Osteoblast (primary cell): ENCODE data around the gene LYST. TPM values are rescaled to one million over a fixed set of nuclear protein-coding genes. Genes with fewer than 3 reads are reported as not detected.
A peak's percentile ranks its signal among the peaks of the same experiment; 100 is the strongest.

ENCODE experiments used
- DNase-seq: peaks from one replicate; pipeline ENCODE4 v3.0.0; 2011; ENCODE audit warnings: low spot score, mixed read lengths; ENCODE audit not compliant: insufficient read length; ENCODE audit errors: missing footprints
- H2AFZ ChIP-seq: 2 replicates; pipeline ENCODE4 v1.6.0; 2011; ENCODE audit warnings: mild to moderate bottlenecking, low read length
- H3K27ac ChIP-seq: 2 replicates; pipeline ENCODE4 v1.5.1; 2011; ENCODE audit warnings: mild to moderate bottlenecking, low read depth, low read length, moderate library complexity
- H3K27me3 ChIP-seq: 2 replicates; pipeline ENCODE4 v1.6.0; 2012; ENCODE audit warnings: mild to moderate bottlenecking, control low read depth, inconsistent platforms, low read length, moderate library complexity; ENCODE audit not compliant: insufficient read depth
- H3K36me3 ChIP-seq: 2 replicates; pipeline ENCODE4 v1.5.1; 2011; ENCODE audit warnings: mild to moderate bottlenecking, low read length, control low read depth, moderate library complexity; ENCODE audit not compliant: insufficient read depth
- H3K4me1 ChIP-seq: 2 replicates; pipeline ENCODE4 v1.5.1; 2011; ENCODE audit warnings: mild to moderate bottlenecking, low read length, control low read depth, moderate library complexity; ENCODE audit not compliant: insufficient read depth
- H3K4me2 ChIP-seq: 2 replicates; pipeline ENCODE4 v1.6.0; 2011; ENCODE audit warnings: mild to moderate bottlenecking, low read length; ENCODE audit not compliant: insufficient read depth
- H3K4me3 ChIP-seq: fragments of 200-600 bp; sonication (generic); 3 replicates; pipeline ENCODE4 v1.5.1; 2012; ENCODE audit warnings: mild to moderate bottlenecking, low read length, inconsistent platforms; ENCODE audit not compliant: insufficient read depth
- H3K79me2 ChIP-seq: 2 replicates; pipeline ENCODE4 v1.6.0; 2012; ENCODE audit warnings: mild to moderate bottlenecking, low read length, control low read depth, inconsistent platforms; ENCODE audit not compliant: insufficient read depth
- H3K9me3 ChIP-seq: 2 replicates; pipeline ENCODE4 v1.5.1; 2011; ENCODE audit warnings: low read depth, low read length, control low read depth
- H4K20me1 ChIP-seq: 2 replicates; pipeline ENCODE4 v1.6.0; 2012; ENCODE audit warnings: mild to moderate bottlenecking, low read length, control low read depth; ENCODE audit not compliant: insufficient read depth
- CTCF ChIP-seq: IDR thresholded peaks from 2 replicates; pipeline ENCODE4 v1.5.1; 2011; ENCODE audit warnings: mild to moderate bottlenecking, low read depth, low read length, moderate library complexity; ENCODE audit errors: extremely low read depth
- total RNA-seq: library from RNA; depleted of rRNA; stranded (reverse); fragments of >200 nt; gene quantifications from 2 replicates; pipeline ENCODE4 v1.2.3, GENCODE V29; 2012

Gene LYST
- total RNA-seq, 1 donor, result 63.0 TPM

- Histone ChIP-seq H3K9me3 (peaks cover 2% of the 10 kb centered on the region), H3K4me3 (no peak overlapping the region), H3K36me3 (no peaks in the 10 kb centered on the region), H4K20me1 (no peaks in the 10 kb centered on the region), H3K79me2 (no peaks in the 10 kb centered on the region), H3K4me1 (no peaks in the 10 kb centered on the region), H2AFZ (no peak overlapping the region), H3K4me2 (no peak overlapping the region), H3K27ac (no peak overlapping the region), H3K27me3 (peaks cover 20% of the 10 kb centered on the region)
- no peak for TF ChIP-seq CTCF
- no peak for DNase-seq
These were observed 209.4 kb downstream of the LYST start for GRCh38 chr1:235657269-235657668.

- Histone ChIP-seq H3K4me3 (no peak overlapping the region), H2AFZ (no peak overlapping the region), H3K79me2 (no peaks in the 10 kb centered on the region), H3K9me3 (peaks cover 2% of the 10 kb centered on the region), H3K4me2 (no peak overlapping the region), H3K4me1 (peaks cover 7% of the 10 kb centered on the region), H3K27ac (no peak overlapping the region), H4K20me1 (no peaks in the 10 kb centered on the region), H3K36me3 (no peaks in the 10 kb centered on the region), H3K27me3 (peaks cover 56% of the 10 kb centered on the region)
- no peak for TF ChIP-seq CTCF
- no peak for DNase-seq
These were observed 214.3 kb downstream of the LYST start for GRCh38 chr1:235652364-235652763.

- H3K4me3 ChIP-seq, result no peak overlapping the region
- H3K27me3 ChIP-seq, result peaks cover 63% of the 10 kb centered on the region
- H3K4me1 ChIP-seq, result peaks cover 7% of the 10 kb centered on the region
- H3K9me3 ChIP-seq, result peaks cover 2% of the 10 kb centered on the region
- no peaks in the 10 kb centered on the region for H3K36me3 ChIP-seq
- H4K20me1 ChIP-seq, result no peaks in the 10 kb centered on the region
- H3K79me2 ChIP-seq, result no peaks in the 10 kb centered on the region
- TF ChIP-seq CTCF, result no peak
- no peak overlapping the region for H3K27ac ChIP-seq
- no peak overlapping the region for H2AFZ ChIP-seq
- H3K4me2 ChIP-seq, result peak overlapping the region; percentile 66
- DNase-seq, result no peak
These were observed 215.4 kb downstream of the LYST start for GRCh38 chr1:235651170-235651806.

GRCh38 chr1:235650341-235651169, 216.2 kb downstream of the LYST start:
- Histone ChIP-seq H3K9me3 (peaks cover 2% of the 10 kb centered on the region), H3K4me2 (peak overlapping the region; percentile 66)

More at GRCh38 chr1:235650341-235651169, 216.2 kb downstream of the LYST start:
- Histone ChIP-seq H2AFZ (peak overlapping the region; percentile 10), H3K27ac (no peak overlapping the region), H4K20me1 (no peaks in the 10 kb centered on the region), H3K27me3 (peaks cover 68% of the 10 kb centered on the region), H3K4me1 (peaks cover 7% of the 10 kb centered on the region), H3K4me3 (peak overlapping the region; percentile 46), H3K36me3 (no peaks in the 10 kb centered on the region), H3K79me2 (no peaks in the 10 kb centered on the region)
- TF ChIP-seq CTCF, result no peak
- DNase-seq, result peak; percentile 62
